Activated CD8-positive, alpha-beta memory T cell treated with anti-CD3 and anti-CD28 coated beads, Interleukin-2, amount 50 U/mL, for 1 hour (primary cell): ENCODE measurements around the gene KCNH5.
"Not testable (repeated sequence)": the region's sequence is repeated elsewhere in the genome, so short reads cannot be mapped to it uniquely, and the experiment has no call there.

Source experiments
- DNase-seq: peaks from one replicate; pipeline ENCODE4 v3.0.0-alpha.2; 2020; ENCODE audit errors: extremely low read depth

The KCNH5 gene

DNA sequence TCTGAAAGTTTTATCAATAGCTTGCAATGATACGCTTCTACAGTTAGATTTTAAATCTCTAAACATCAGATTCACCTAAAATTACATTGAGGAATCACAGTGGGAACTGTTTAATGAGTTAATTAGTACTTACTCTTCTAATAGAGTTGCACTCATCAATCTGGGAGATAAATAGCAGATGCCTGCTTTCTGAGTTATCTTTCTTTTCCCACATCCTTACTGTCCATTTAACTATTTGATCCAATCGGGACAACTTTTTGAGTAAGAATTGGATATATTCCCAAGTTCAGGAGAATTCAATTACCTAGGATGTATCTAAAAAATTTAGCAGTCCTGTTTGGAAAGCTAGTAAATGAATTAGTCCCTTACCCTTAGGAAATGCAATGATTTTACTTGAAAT is 162.3 kb downstream of the KCNH5 start:
- DNase-seq, result no peak

DNA sequence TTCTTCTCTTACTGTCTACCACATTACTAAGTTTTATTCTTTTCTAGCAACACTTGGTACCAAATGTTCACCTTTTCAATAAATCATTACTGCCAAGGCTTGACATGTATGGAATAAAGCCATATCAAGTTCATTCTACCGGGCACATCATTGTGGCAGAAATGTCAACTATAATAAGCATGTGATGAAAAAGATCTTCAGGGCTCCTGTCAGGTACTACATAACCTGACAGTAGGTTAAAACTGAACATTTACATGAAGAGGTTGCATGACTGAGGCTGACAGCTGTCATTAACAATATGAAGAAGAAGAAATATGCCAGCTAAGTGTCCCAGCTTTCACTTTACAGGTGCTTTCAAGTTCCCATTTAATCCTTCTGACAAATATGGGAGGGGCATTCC is 178.9 kb downstream of the KCNH5 start:
- no peak for DNase-seq

- no peak for DNase-seq
These were observed 180.7 kb downstream of the KCNH5 start for GRCh38 chr14:62864588-62864987.

DNA sequence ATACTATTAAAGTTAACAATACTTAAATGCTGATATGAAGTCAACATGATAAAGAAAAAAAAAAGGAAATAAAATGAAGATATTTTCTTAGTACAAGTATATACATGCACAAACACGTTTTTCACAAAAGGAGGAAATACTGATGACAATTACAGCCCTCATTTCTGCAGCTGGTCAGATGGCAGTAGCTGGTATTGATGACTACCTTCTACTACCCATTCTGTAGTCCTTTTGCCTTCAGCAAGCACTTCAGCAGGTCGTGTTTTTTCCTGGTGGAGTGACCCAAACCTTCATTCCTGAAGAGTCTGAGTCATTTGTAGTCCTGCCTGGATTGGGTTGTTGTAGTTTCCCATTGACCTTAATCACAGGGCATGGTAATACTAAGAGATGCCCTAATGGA is 187.2 kb downstream of the KCNH5 start:
- not testable (repeated sequence) for DNase-seq

GRCh38 chr14:62854951-62855350 is 190.3 kb downstream of the KCNH5 start:
- DNase-seq, result no peak

GRCh38 chr14:62847168-62847567 is 198.1 kb downstream of the KCNH5 start:
- DNase-seq, result no peak

- no peak for DNase-seq
These were observed 200.7 kb downstream of the KCNH5 start for GRCh38 chr14:62844546-62844945.

DNA sequence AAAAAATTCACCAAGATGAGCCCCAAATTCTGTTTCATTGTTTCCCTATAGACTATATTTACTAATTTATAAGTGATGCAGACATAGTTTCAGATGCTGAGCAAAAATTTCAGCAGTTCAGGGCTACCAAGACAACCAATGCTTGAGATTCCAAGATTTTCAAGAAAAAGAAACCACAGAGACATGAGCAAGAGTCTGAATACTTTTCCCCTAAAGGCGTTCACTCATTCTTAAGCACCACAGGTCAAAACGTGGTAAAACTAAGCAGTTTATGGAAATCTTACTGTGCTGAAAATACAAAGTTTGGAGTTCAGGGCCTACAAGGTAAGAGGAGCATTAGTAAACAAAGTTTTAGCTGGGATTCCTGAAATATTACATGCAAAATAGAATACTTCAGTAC is 221.2 kb downstream of the KCNH5 start:
- DNase-seq, result no peak

DNA sequence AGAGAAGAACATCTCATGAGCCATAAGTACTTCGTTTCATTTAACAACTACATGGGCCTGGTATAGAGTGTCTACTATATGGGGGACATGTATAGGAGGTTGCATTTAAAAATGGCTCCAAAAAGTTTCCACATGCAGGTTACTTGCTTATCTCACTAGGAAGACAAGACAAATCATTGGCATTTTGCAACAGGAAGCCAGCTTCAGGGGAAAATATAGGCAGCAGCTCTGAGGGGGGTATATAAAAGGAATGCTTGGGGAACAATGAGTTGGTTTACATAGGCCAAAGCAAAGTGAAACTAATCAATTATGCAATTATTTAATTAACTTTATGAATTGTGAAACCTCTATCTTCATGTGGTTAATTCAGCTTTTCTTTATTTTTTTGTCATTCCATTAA is 225.3 kb downstream of the KCNH5 start:
- no peak for DNase-seq

GRCh38 chr14:62807636-62808035 is 237.6 kb downstream of the KCNH5 start:
- no peak for DNase-seq

DNA sequence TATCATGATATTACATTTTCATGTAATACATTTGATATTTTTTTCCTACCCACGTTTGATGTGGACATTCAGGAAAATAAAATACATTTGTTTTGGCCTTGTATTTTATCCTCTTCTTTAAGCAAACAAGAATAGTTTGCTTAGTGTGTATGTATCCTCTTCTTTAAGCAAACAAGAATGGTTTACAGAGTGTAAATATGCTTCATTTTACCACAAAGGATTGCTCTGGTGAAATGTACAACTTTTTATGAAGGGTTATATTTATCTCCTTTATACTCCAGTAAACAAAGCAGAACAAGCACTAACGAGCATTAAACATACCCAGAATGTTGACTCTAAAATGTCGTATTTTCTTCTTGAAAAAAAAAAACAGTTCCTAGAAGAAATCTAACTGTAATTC is 244.7 kb downstream of the KCNH5 start:
- no peak for DNase-seq

GRCh38 chr14:62796431-62796830 is 248.8 kb downstream of the KCNH5 start:
- DNase-seq, result no peak

- DNase-seq, result no peak
These were observed 252.7 kb downstream of the KCNH5 start for GRCh38 chr14:62792578-62792977.

GRCh38 chr14:62781328-62781727 is 263.9 kb downstream of the KCNH5 start:
- DNase-seq, result not testable (repeated sequence)

- DNase-seq, result no peak
These were observed 266.4 kb downstream of the KCNH5 start for GRCh38 chr14:62778852-62779251.

GRCh38 chr14:62778310-62778709 is 266.9 kb downstream of the KCNH5 start:
- DNase-seq, result no peak

- DNase-seq, result no peak
These were observed 267.7 kb downstream of the KCNH5 start for GRCh38 chr14:62777510-62777909.

GRCh38 chr14:62776300-62776699 is 269.0 kb downstream of the KCNH5 start:
- no peak for DNase-seq

DNA sequence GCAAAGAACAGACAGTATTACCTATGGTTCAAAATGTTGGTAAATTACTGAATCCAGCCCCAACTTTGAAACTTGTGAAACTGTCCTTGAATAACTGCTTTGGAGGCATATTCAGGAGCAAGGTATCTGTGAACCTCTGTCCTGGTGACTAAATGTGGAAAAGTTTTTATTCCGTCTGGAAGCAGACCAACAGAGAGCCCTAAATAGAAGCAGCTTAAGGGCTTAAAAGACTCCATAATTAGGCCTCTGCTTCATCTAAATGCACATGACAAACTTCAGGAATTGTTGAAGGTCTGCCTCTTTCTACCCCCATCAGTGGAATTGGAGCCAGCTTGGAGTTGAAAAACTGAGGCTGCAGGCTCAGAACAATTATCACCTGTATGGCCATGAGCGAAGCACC is 276.5 kb downstream of the KCNH5 start:
- DNase-seq, result no peak

GRCh38 chr14:62763951-62764350 is 281.3 kb downstream of the KCNH5 start:
- no peak for DNase-seq

- no peak for DNase-seq
These were observed 285.5 kb downstream of the KCNH5 start for GRCh38 chr14:62759796-62760195.

GRCh38 chr14:62746881-62747280 is 298.4 kb downstream of the KCNH5 start:
- not testable (repeated sequence) for DNase-seq

- no peak for DNase-seq
These were observed 299.8 kb downstream of the KCNH5 start for GRCh38 chr14:62745496-62745895.

DNA sequence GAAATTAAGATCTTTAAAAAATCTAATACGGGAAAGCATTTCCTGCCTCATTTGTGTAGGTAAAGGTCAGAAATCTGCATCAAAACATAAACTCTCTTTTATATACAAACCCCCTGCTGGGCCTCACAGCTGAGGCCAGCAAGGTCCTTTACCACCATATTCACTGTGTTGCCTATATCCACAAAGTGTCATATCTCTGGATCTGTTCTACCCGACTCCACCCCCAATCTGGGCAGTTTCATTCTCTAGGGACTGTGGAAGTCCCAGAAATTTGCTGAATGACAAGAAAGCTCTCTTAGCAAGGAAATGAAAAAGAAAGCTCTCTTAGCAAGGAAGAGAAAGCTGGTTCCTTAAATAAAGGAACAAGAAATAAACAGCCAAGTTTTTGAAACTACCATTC is 301.7 kb downstream of the KCNH5 start:
- DNase-seq, result no peak

DNA sequence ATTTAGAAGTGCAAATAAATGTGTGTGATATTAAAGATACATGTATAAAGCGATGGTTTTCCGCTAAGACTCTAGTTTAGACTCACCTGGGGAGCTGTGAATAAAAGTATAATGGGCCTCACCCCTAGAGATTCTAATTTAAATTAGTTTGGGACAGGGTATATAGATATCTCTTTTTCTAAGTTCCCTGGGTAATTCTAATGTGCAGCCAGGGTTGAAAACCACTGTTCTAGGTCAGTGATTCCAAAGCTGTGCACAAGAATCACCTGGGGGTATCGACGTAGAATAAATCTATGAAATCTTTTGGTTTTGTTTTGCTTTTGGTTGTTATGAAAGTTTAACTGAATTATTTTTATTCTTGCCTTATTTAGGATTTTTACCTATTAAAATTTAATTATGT is 302.1 kb downstream of the KCNH5 start:
- DNase-seq, result no peak
